H9 (cell line): ENCODE measurements around the gene ARPC1B. TPM values are rescaled to one million over a fixed set of nuclear protein-coding genes. Genes with fewer than 3 reads are reported as not detected.

Experiments
- DNase-seq: peaks from one replicate; pipeline ENCODE4 v3.0.0-alpha.2; 2017
- H2AFZ ChIP-seq: one replicate; pipeline ENCODE4 v1.6.1; 2013; ENCODE audit warnings: mild to moderate bottlenecking, low read length, control low read depth, moderate library complexity
- H2AK5ac ChIP-seq: 2 replicates; pipeline ENCODE4 v1.6.1; 2013; ENCODE audit warnings: low read length, control low read depth, mixed read lengths; ENCODE audit not compliant: insufficient read length
- H2BK120ac ChIP-seq: one replicate; pipeline ENCODE4 v1.6.1; 2013; ENCODE audit warnings: low read depth, mild to moderate bottlenecking, low read length, control low read depth, inconsistent platforms; ENCODE audit not compliant: poor library complexity, severe bottlenecking
- H2BK12ac ChIP-seq: 2 replicates; pipeline ENCODE4 v1.6.1; 2013; ENCODE audit warnings: low read length, control low read depth, mixed read lengths, low read depth; ENCODE audit not compliant: insufficient read length
- H2BK15ac ChIP-seq: 2 replicates; pipeline ENCODE4 v1.6.1; 2013; ENCODE audit warnings: low read depth, low read length, control low read depth
- H2BK20ac ChIP-seq: one replicate; pipeline ENCODE4 v1.6.1; 2013; ENCODE audit warnings: low read depth, mild to moderate bottlenecking, low read length, control low read depth, inconsistent platforms; ENCODE audit not compliant: poor library complexity, severe bottlenecking
- H2BK5ac ChIP-seq: 2 replicates; pipeline ENCODE4 v1.6.1; 2013; ENCODE audit warnings: low read length, control low read depth, mixed read lengths; ENCODE audit not compliant: insufficient read length
- H3K14ac ChIP-seq: 2 replicates; pipeline ENCODE4 v1.6.1; 2013; ENCODE audit warnings: low read length, control low read depth; ENCODE audit not compliant: insufficient read depth
- H3K18ac ChIP-seq: 2 replicates; pipeline ENCODE4 v1.6.1; 2013; ENCODE audit warnings: low read depth, mild to moderate bottlenecking, mixed read lengths, low read length, control low read depth; ENCODE audit not compliant: insufficient read length
- H3K23ac ChIP-seq: 2 replicates; pipeline ENCODE4 v1.6.1; 2013; ENCODE audit warnings: low read length, control low read depth, mixed read lengths, low read depth; ENCODE audit not compliant: insufficient read length
- H3K23me2 ChIP-seq: 2 replicates; pipeline ENCODE4 v1.6.1; 2013; ENCODE audit warnings: low read depth, mild to moderate bottlenecking, mixed read lengths, low read length, control low read depth; ENCODE audit not compliant: insufficient read length, poor library complexity, severe bottlenecking
- H3K27ac ChIP-seq: 2 replicates; pipeline ENCODE4 v1.5.1; 2013; ENCODE audit warnings: low read length, control low read depth, mixed read lengths, low read depth; ENCODE audit not compliant: insufficient read length
- H3K27me3 ChIP-seq: 2 replicates; pipeline ENCODE4 v1.6.1; 2013; ENCODE audit warnings: low read length, control low read depth, inconsistent platforms; ENCODE audit not compliant: insufficient read depth
- H3K4ac ChIP-seq: 2 replicates; pipeline ENCODE4 v1.6.1; 2013; ENCODE audit warnings: low read depth, mild to moderate bottlenecking, control low read depth, inconsistent platforms, low read length, moderate library complexity
- H3K4me1 ChIP-seq: 2 replicates; pipeline ENCODE4 v1.6.1; 2013; ENCODE audit warnings: low read length, control low read depth, inconsistent platforms; ENCODE audit not compliant: insufficient read depth
- H3K4me2 ChIP-seq: 2 replicates; pipeline ENCODE4 v1.6.1; 2013; ENCODE audit warnings: low read length, control low read depth, mixed read lengths; ENCODE audit not compliant: insufficient read length, insufficient read depth
- H3K56ac ChIP-seq: 2 replicates; pipeline ENCODE4 v1.6.1; 2013; ENCODE audit warnings: low read depth, mild to moderate bottlenecking, mixed read lengths, low read length, control low read depth; ENCODE audit not compliant: insufficient read length
- H3K79me1 ChIP-seq: 2 replicates; pipeline ENCODE4 v1.6.1; 2013; ENCODE audit warnings: low read depth, mild to moderate bottlenecking, moderate library complexity, low read length, control low read depth, inconsistent platforms; ENCODE audit not compliant: insufficient read depth, poor library complexity, severe bottlenecking
- H3K79me2 ChIP-seq: 2 replicates; pipeline ENCODE4 v1.6.1; 2013; ENCODE audit warnings: low read length, control low read depth, inconsistent platforms; ENCODE audit not compliant: insufficient read depth
- H3K9ac ChIP-seq: 2 replicates; pipeline ENCODE4 v1.6.1; 2013; ENCODE audit warnings: low read length, control low read depth, mixed read lengths; ENCODE audit not compliant: insufficient read length; ENCODE audit errors: extremely low read depth
- H3K9me3 ChIP-seq: one replicate; pipeline ENCODE4 v1.6.1; 2013; ENCODE audit warnings: low read depth, low read length, inconsistent platforms; ENCODE audit not compliant: control insufficient read depth
- H3T11ph ChIP-seq: one replicate; pipeline ENCODE4 v1.6.1; 2013; ENCODE audit warnings: mild to moderate bottlenecking, low read length, control low read depth, inconsistent platforms
- H4K20me1 ChIP-seq: one replicate; pipeline ENCODE4 v1.6.1; 2013; ENCODE audit not compliant: control insufficient read depth, insufficient read length, insufficient read depth
- H4K5ac ChIP-seq: 2 replicates; pipeline ENCODE4 v1.6.1; 2013; ENCODE audit warnings: low read depth, mild to moderate bottlenecking, mixed read lengths, low read length, control low read depth; ENCODE audit not compliant: insufficient read length
- H4K8ac ChIP-seq: replicated peaks from 2 replicates; pipeline ENCODE4 v1.6.1; 2013; ENCODE audit warnings: low read length, control low read depth, mixed read lengths, low read depth; ENCODE audit not compliant: insufficient read length
- H4K91ac ChIP-seq: 2 replicates; pipeline ENCODE4 v1.6.1; 2013; ENCODE audit warnings: low read depth, mild to moderate bottlenecking, moderate library complexity, mixed read lengths, low read length, control low read depth; ENCODE audit not compliant: insufficient read length
- H3K27ac Mint-ChIP-seq, 3 experiments: 2 replicates in 2 of 3; 3 replicates in 1 of 3; pipeline ENCODE4 v1.8.0; 2020 to 2021; ENCODE audit warnings: mixed read lengths in 3 of 3, mild to moderate bottlenecking in 1 of 3, moderate library complexity in 1 of 3
- H3K27me3 Mint-ChIP-seq: 2 replicates; pipeline ENCODE4 v1.8.0; 2021; ENCODE audit warnings: low read depth, mild to moderate bottlenecking, moderate library complexity, mixed read lengths
- H3K36me3 Mint-ChIP-seq, 3 experiments: 2 replicates in 2 of 3; 3 replicates in 1 of 3; pipeline ENCODE4 v1.8.0; 2020 to 2021; ENCODE audit warnings: low read depth in 3 of 3, mixed read lengths in 3 of 3; ENCODE audit not compliant: insufficient read depth in 1 of 3
- H3K4me1 Mint-ChIP-seq, 2 experiments: 2 replicates each; pipeline ENCODE4 v1.8.0; 2020; ENCODE audit warnings: mixed read lengths in 2 of 2
- H3K4me3 Mint-ChIP-seq, 2 experiments: 2 replicates in 1 of 2; 3 replicates in 1 of 2; pipeline ENCODE4 v1.8.0; 2020 to 2021; ENCODE audit warnings: mild to moderate bottlenecking in 2 of 2, mixed read lengths in 2 of 2, moderate library complexity in 1 of 2
- H3K9me3 Mint-ChIP-seq, 2 experiments: 2 replicates in 1 of 2; 3 replicates in 1 of 2; pipeline ENCODE4 v1.8.0; 2020; ENCODE audit warnings: mild to moderate bottlenecking in 2 of 2, mixed read lengths in 2 of 2, moderate library complexity in 1 of 2
- CTCF ChIP-seq: fragments of 200-600 bp; sonication (generic); conservative IDR thresholded peaks from 3 replicates; pipeline ENCODE4 v1.8.0; 2021; ENCODE audit warnings: antibody characterized with exemption, mild to moderate bottlenecking
- whole genome bisulfite sequencing: extraction: QIAGEN DNeasy Blood & Tissue Kit; methylation state at CpG from one replicate; pipeline ENCODE4 v1.1.7; 2013; ENCODE audit warnings: missing lambda C conversion rate, low lambda C conversion rate, mixed read lengths; ENCODE audit not compliant: insufficient read length; ENCODE audit errors: extremely low coverage; 5-methylcytosine and 5-hydroxymethylcytosine counted together
- total RNA-seq: library from RNA; stranded (reverse); gene quantifications from 2 replicates; pipeline ENCODE4 v1.2.1, GENCODE V29; 2021

ARPC1B gene
- total RNA-seq, 1 experiment from 2014 or later: 56.3 TPM

- peaks cover 13% of the 10 kb centered on the region for H3K27me3 Mint-ChIP-seq
- Histone ChIP-seq H4K91ac (no peak overlapping the region), H4K8ac (no peak overlapping the region), H3K9me3 (no peaks in the 10 kb centered on the region), H3K14ac (no peak overlapping the region), H3K27me3 (no peaks in the 10 kb centered on the region), H3K27ac (no peak overlapping the region), H3K4me1 (peaks cover under 1% of the 10 kb centered on the region; the same call in 1 of the 2 replicates), H2BK120ac (no peak overlapping the region), H4K20me1 (no peaks in the 10 kb centered on the region), H3K4ac (no peak overlapping the region), H4K5ac (no peak overlapping the region), H3K79me2 (no peaks in the 10 kb centered on the region), H3K79me1 (no peaks in the 10 kb centered on the region), H3K23ac (no peak overlapping the region), H2AFZ (no peak overlapping the region), H3K9ac (no peak overlapping the region), H3K4me2 (no peak overlapping the region), H2BK5ac (no peak overlapping the region), H2AK5ac (no peak overlapping the region), H3T11ph (no peak overlapping the region), H2BK20ac (no peak overlapping the region), H3K56ac (no peak overlapping the region), H3K18ac (no peak overlapping the region), H2BK15ac (no peak overlapping the region), H2BK12ac (no peak overlapping the region), H3K23me2 (peaks cover 3% of the 10 kb centered on the region)
- no peak overlapping the region for H3K4me3 Mint-ChIP-seq
- no CpG with 5 or more reads among the region's 11 CpGs for whole genome bisulfite sequencing
- H3K27ac Mint-ChIP-seq: 0 out of 7 replicates have a peak overlapping the region, but pooled peaks of 1 of the 3 experiments have one; percentile 15
- peaks cover 6 to 10% (median 7%) of the 10 kb centered on the region in 3 experiments; a peak in 6 of 7 replicates for H3K36me3 Mint-ChIP-seq
- no peaks in the 10 kb centered on the region for H3K9me3 Mint-ChIP-seq
- no peak for DNase-seq
- no peak for TF ChIP-seq CTCF
- H3K4me1 Mint-ChIP-seq: peaks cover 8 to 9% of the 10 kb centered on the region in 2 experiments
Observed at GRCh38 chr7:99371376-99371920, 3.1 kb upstream of the ARPC1B start.
